GM21367 (cell line): ENCODE data around the gene MRPS25.
"Not testable (repeated sequence)": the region's sequence is repeated elsewhere in the genome, so short reads cannot be mapped to it uniquely, and the experiment has no call there.

Experiments used
- ATAC-seq: cut with Tn5 transposase; IDR thresholded peaks from one replicate; pipeline ENCODE4 v1.9.1; 2021; ENCODE audit not compliant: unreplicated experiment

MRPS25 gene

DNA sequence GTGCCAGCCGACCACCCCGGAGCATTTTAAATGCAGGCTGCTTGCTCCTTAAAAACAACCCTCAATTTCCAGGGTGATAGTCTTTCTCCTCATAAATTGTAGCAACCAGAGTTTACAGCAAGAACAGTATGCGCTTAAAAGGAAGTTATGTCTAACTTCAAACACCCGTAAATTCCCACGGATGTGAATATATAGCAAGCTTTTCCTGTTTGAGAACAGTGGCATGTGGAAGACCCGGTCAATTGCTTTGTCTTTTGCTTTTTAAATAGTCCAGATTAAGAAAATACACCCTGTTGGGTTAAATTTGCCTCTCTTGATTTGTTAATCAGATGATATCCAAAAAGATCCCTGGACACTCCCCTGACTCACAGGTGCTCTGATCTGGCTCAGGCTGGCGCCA lies 20.8 kb downstream of the MRPS25 start:
- no peak for ATAC-seq

DNA sequence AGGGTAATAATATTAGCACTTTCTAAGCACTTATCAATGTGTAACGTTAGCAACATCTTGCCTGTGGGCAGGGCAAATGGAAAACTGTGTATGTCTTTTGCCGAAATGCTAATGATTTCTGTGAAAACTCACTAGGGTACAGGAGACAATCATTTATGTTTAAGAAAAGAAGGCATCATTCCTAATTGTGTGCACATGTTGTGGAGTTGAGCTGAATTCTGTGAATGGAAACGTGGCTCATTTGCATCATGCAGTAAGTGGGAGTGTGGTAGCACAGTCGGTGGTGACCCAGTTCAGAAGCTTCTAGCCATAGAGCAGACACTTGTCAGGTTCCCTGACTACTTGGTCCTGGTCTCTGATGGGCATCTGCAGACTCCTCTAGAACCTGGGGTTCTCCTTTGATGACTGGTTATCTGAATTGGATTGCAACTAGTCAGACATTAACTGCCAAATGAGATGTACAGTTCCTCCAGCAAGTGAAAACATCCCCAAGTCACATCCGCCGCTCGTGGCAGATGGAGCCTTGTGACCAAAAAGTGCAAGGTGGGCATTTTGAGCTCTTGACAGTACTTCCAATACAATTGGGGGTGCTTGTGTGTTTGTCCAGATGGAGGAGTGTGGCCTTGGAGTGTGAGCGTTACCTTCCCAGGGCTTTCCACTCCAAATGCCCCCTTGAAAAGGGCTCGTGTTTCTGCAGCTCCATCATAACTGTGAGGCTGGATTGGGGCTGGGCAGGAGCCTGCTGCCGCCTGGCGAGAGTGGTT lies 21.5 kb downstream of the MRPS25 start:
- ATAC-seq: no peak

DNA sequence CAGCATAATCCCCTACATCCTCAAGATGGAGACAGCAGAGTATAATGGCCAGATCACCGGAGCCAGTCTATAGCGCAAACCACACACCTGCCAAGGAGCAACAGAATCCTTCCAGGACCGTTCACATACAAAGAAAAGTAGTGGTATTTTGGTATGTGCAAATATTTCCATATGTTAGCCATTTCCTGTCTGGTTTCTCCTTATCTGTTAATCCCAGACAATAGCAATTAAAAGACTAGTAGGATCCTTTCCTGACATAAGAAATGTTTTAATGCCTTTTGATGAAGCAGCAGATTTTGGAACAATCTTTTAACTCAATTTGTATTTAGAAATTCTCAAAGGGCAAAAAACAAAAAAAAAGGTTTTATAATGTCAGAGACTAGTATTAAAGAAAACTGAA lies 22.2 kb downstream of the MRPS25 start:
- no peak for ATAC-seq

DNA sequence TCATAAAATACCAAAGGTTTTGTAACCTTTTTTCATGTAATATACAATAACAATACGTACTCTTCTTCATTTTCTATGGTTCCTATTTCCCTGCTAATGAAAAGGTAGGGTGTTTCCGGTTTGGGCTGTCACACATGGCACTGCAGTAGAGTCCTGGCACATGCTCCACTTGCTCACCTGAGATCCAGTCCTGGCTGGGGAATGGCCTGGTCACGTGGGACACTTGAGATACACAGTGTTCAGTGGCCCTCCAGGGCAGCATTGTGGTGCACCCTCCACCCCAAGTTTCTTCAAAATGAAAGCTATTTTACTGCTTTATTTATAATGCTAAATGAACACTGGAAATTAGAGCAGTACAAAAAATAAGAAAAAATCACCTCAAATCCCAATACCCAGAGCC lies 23.2 kb downstream of the MRPS25 start:
- no peak for ATAC-seq

DNA sequence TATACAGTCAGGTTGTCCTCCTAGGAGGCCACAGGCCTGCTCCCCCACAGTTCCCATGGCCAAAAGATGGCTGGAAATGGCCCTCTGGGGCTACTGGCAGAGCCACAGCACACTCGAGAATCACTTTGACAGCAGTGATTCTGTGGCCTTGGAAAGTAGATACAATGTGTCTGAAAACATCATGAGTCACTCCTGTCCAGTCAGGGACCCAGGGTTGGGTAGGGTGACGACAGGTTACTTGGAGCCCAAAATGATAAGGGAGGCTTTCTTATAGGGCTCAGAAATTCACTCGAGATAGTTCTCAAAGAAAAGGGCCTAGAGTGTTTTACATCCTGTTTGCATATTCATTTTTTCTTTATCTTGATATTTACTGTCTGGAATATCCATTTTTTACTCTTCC lies 24.3 kb downstream of the MRPS25 start:
- no peak for ATAC-seq

DNA sequence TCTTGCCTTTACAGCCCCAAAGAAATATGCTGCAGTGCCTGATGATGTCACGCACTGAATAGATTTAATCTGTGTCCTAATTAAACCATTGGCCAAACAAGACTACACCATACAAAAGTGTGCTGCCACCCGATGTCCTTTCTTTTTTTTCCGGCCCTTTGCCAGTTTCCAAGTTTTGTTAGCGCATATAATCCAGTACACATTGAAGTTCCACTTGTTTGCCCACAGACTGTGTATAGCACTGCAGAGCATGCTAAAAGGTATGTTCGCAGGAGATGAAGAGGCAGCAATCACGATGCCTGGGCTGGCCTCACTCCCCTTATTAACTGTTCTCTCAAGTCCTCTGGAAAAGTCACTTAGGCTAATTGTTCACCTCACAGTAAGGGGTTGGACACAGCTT lies 26.8 kb downstream of the MRPS25 start:
- no peak for ATAC-seq

DNA sequence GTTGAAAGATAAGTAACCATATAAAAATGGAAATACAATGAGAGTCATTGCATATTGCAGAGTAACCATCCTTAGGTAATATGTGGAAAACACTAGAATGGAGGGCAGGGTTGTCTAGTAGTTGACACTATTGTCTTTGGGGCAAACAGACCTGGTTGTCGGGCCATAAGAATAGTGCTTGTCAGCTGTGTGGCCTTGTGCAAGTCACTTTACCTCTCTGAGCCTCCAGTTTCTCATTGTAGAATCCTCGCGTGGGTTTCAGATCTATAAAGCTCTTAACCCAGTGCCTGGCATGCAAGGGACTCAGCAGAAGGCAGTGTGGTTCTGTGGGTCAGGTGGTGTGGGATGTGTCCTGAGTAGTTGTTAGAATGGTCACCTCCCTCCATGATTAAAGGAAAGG lies 32.0 kb downstream of the MRPS25 start:
- ATAC-seq: no peak

DNA sequence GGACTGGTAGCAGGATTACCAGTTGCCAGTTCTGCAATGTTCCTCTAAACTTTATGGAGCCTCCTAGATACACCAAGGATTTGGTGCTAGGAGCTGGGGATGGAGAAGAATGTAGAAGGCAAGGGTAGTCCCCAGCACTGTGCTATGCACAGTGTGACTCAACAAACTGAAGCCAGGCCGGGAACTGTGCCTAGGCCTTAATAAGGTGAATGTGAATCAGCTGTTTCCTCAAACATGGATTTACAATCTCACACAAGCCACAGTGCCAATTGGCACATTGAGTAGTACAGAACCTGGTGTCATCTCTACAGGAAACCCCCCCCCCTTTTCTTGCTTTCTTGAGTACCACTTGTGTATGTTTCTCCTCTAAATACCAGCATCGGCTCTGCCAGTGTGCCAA lies 32.5 kb downstream of the MRPS25 start:
- no peak for ATAC-seq

DNA sequence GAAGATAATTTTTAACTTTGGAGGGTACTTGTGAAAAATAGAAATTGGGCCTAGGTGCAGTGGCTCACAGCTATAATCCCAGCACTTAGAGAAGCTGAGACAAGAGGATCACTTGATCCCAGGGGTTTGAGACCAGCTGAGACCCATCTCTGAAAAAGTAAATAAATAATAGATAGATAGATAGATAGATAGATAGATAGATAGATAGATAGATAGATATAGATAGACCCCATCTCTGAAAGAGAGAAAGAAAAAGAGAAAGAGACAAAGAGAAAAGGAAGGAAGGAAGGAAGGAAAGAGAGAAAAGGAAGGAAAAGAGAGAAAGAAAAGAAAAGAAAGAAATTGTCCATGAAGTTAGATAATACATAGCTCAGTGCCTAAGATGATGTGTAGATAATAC lies 35.5 kb downstream of the MRPS25 start:
- no peak for ATAC-seq

DNA sequence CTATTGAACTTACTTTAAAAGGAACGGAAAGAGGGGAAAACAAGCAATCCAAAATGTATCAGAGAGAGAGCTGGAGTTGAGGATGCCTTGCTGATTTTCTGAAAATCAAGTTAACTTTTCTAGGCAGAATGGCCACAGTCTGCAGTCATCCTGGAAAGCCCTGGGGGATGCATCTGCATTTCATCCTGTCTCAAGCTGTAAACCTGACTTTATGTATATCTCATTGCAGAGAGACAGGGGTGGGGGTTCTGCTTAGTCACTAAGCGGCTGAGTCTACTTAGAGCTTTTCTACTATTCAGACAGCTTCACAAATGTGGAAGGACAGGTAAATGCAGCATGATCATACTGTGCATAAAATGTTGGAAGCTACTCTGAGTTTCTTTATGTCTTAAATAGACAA lies 41.4 kb downstream of the MRPS25 start:
- ATAC-seq: no peak

DNA sequence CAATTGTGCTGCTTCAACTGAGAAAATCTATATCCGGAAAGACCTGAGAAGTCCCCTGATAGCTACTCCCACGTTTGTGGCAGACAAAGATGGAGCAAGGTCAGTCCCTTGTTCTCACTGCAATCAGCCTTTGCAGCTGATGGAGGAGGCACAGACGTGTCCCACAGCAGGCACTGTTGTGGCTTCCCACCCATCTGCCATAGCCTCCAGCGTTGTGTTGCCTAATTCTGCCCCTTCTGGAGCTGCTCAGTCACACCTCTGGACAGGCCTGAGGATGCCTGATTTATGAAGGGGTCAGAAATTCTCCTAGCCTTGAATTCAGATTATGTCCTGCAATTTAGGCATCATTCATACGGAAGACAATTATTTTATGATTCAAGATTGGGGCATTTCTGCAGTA lies 41.9 kb downstream of the MRPS25 start:
- ATAC-seq: no peak

DNA sequence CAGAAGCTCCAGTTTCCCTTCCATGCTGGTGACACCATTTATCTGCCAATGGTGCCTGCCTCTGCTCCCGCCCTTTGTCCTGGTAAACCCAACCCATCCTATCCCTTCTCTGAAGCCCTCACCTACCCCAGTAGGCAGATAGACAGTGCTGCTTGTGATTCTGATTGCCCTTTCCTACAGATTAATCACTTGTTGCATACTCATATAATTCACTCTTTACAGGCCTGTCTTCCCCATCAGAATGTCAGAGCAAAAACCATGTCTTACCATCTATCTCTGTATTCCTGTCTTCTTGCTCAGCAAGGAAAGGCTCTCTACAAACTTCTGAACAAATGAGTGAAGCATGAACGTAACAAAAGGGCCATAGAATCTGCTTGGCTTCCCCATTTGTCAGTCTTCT lies 47.9 kb downstream of the MRPS25 start:
- no peak for ATAC-seq

DNA sequence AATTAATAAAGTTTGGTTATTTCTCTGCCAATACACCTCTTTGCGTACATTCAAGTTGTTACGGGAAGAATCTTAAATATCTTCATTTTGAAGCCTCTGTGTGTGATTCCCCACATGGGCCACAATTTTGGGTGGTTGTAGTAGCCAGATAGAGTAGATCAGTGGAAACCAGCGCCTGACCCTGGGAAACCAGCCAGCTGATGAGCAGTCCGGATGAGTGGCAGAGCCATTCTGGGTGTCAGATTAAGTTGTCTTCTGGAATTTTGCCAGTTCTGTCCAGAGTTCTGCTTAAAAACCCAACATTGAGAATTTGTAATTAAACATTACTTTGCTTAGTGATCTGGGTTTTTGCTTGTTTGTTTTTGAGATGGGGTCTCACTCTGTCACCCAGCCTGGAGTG lies 49.7 kb downstream of the MRPS25 start:
- no peak for ATAC-seq

DNA sequence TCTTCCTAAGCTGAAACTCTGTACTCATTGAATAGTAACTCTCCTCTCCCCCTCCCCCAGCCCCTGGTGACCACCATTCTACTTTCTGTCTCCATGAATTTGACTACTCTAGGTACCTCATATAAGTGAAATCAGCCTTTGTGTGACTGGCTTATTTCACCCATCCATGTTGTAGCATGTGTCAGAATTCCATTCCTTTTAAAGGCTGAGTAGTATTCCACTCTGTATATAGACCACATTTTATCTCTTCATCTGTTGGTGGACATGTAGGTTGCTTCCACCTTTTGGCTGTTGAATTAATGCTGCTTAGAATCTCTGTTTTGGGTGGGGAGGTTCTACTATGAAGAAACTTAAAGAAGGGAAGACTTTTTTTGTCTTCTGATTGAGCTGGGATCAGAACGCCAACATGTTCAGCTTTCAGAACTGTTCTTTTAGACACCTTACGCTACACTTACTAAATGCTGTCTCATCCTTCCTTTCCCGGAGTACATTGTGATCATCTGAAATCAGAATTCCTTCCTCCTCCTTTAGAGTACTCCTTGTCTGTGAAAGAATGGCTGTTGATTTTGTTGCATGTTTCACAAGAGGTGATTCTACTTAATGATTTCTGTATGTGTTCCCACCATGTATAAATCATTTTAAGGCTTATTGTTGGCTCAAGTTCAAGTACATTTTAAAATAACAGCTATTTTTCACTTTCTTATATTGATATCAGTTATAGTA lies 50.3 kb downstream of the MRPS25 start:
- no peak for ATAC-seq

DNA sequence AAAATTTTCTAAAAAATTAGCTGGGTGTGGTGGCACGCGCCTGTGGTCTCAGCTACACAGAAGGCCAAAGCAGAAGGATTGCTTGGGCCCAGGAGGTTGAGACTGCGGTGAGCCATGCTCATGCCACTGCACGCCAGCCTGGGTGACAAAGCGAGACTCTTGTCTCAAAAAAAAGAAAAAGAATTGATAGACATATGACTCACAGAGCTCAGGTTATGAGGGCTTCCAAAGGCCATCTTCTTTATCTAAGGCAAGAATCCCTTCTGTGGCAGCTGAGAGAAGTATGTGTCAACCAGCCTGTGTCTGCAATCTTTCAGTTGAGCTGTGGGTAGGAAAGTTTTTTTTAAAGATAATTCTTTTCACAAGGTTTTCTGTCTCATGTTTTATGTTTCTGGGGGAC lies 53.9 kb downstream of the MRPS25 start:
- ATAC-seq: no peak

DNA sequence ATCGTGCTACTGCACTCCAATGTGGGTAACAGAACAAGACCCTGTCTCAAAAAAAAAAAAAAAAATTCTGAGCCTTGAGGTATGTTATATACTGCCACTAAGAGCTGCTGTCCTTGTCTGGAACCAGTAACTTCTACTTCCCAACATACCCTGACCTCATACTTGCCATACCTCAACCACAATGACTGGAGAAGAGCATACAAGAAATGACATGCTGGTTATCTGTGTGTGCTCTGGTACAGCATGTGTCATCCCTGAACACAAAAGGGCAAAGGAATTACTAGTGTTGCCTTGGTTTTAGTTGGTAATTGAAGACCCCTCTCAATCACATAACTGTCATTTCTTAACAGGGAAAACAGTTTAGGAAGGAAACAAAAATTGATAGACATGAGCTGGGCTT lies 54.5 kb downstream of the MRPS25 start:
- no peak for ATAC-seq

DNA sequence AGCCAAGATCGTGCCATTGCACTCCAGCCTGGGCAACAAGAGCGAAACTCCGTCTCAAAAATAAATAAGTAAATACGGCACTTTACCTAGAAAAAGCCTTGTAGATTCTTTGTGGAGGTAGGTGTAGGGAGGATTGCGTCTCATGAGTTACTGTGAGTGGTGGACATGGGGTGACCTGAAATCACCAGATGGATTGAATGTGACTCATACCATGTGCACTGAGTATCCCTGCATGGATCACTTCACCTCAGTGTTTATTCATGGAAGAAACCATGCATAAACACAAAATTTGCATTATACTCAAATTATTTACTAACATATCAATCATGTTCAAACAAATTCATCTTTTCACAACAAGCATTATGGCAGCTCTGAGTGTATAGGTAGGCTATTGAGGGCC lies 55.9 kb downstream of the MRPS25 start:
- ATAC-seq: no peak

DNA sequence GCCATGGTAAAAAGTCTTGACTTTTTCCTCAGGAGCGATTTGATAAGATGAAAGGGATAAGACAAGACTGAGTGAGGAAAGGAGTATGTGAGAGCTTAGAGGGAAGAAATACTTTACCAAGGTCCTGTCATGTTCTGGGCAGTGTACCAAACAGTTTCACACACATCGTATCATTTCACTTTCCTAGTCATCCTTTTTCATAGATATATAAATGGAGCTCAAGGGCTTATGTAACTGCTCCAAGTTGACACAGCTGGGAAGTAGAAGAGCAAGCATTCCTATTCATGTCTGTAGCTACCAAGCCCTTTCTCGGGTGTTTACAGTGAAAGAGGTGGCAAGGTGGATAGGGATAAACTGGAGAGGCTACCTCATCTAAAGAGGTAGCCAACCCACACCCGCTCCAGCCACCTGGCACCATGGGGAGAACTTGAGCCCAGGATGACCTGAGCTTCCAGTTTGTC lies 57.4 kb downstream of the MRPS25 start:
- ATAC-seq: no peak

DNA sequence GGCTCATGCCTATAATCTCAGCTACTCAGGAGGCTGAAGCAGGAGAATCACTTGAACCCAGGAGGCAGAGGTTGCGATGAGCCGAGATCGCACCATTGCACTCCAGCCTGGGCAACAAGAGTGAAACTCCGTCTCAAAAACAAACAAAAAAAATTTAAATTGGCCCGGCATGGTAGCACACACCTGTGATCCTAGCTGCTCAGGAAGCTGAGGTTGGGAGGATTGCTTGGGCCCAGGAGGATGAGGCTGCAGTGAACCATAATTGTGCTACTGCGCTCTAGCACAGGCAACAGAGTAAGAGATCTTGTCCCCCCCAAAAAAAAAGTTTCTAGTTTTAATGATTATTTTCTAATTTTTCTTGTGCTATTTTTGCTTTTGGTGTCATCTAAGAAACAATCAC lies 65.9 kb downstream of the MRPS25 start:
- not testable (repeated sequence) for ATAC-seq
